ENCODE data around the gene C6orf15.

The C6orf15 gene

DNA sequence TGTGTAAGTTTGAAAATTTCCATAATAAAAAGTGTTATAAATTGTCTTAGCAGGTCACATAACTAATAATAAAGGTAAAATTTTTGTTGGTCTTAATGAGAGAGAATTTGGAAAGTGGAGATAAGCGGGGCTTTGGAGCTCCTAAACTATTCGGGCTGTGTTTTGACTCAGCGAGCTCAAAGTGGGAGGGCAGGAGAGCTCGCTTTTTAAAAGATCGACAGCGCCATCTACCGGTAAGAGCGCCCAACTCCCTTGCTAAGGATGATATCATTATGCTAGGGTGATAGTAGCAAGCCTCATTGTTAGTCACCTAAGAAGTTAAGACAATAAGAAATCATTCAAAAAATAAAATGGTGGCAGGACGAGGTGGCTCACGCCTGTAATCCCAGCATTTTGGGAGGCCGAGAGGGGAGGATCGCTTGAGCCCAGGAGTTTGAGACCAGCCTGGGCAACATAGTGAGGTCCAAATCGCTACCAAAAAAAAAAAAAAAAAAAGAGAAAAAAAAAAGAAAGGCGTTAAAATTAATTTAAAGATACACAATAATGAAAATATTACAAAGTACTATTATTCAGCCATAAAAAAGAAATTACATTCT, 24.8 kb downstream of the C6orf15 start:
- no peak overlapping the region for H3K4me3 ChIP-seq (ENCODE audit: low read length)
- DNase-seq (ENCODE audit: low read depth, low spot score) = no peak

GRCh38 chr6:31086788-31087440, 25.5 kb downstream of the C6orf15 start:
- Histone ChIP-seq H3K27me3 (ENCODE audit: control insufficient read depth, insufficient read depth, low read length) (no peaks in the 10 kb centered on the region), H3K4me3 (ENCODE audit: low read length) (no peak overlapping the region), H3K36me3 (ENCODE audit: control insufficient read depth, insufficient read depth, low read length) (no peaks in the 10 kb centered on the region), H3K9me3 (ENCODE audit: control insufficient read depth, insufficient read depth, low read length) (no peaks in the 10 kb centered on the region), H3K27ac (ENCODE audit: low read length) (no peak overlapping the region), H3K4me1 (ENCODE audit: control insufficient read depth, insufficient read depth, low read length) (no peaks in the 10 kb centered on the region)
- no peak for DNase-seq (ENCODE audit: low read depth, low spot score)
- WGBS (ENCODE audit: insufficient coverage, insufficient read length) = no CpG with 5 or more reads among the region's 7 CpGs

More for the DNA sequence above, 24.8 kb downstream of the C6orf15 start:
- Histone ChIP-seq H3K36me3 (ENCODE audit: control insufficient read depth, insufficient read depth, low read length) (no peaks in the 10 kb centered on the region), H3K4me1 (ENCODE audit: control insufficient read depth, insufficient read depth, low read length) (no peaks in the 10 kb centered on the region), H3K27me3 (ENCODE audit: control insufficient read depth, insufficient read depth, low read length) (no peaks in the 10 kb centered on the region), H3K27ac (ENCODE audit: low read length) (no peak overlapping the region), H3K9me3 (ENCODE audit: control insufficient read depth, insufficient read depth, low read length) (no peaks in the 10 kb centered on the region)
- no CpG with 5 or more reads among the region's 14 CpGs for WGBS (ENCODE audit: insufficient coverage, insufficient read length)

DNA sequence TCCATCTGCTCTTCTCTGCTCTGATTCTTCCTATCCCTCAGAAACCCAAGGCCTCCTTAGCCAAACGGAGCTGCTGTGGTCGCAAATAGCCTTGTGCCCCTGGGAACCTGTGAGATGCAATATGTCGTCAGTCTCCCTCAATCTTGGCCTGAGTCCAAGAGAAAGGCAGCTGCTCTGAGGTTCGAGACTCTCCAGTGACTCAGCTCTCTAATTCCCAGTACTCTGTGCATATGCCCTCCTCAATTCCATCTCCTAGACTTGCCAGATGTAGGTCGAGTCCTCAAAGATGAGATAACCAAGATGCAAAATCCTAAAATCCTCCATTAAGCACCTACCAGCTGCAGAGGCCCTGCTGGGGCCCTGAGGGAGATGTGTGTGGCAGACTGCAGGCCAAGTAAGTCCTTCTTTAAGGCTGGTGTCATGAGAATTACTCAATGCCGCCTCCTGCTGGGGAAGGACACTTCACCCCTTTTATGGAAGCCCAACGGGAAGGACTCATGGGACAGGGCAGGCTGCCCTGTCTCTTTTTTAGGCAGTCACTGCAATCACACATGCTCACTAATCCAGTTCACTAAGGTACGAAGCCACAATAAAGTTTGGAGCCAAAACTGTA, 28.5 kb downstream of the C6orf15 start:
- no peak overlapping the region for H3K4me3 ChIP-seq (ENCODE audit: low read length)
- no peak overlapping the region for H3K27ac ChIP-seq (ENCODE audit: low read length)
- no peaks in the 10 kb centered on the region for H3K9me3 ChIP-seq (ENCODE audit: control insufficient read depth, insufficient read depth, low read length)
- peak; percentile 60 for DNase-seq (ENCODE audit: low read depth, low spot score)
- H3K27me3 ChIP-seq (ENCODE audit: control insufficient read depth, insufficient read depth, low read length) = no peaks in the 10 kb centered on the region
- H3K36me3 ChIP-seq (ENCODE audit: control insufficient read depth, insufficient read depth, low read length) = no peaks in the 10 kb centered on the region
- no CpG with 5 or more reads among the region's 8 CpGs for WGBS (ENCODE audit: insufficient coverage, insufficient read length)
- H3K4me1 ChIP-seq (ENCODE audit: control insufficient read depth, insufficient read depth, low read length) = peaks cover 2% of the 10 kb centered on the region; the same call in 1 of the 2 replicates

- H3K9me3 ChIP-seq (ENCODE audit: control insufficient read depth, insufficient read depth, low read length) = no peaks in the 10 kb centered on the region
- no peak for DNase-seq (ENCODE audit: low read depth, low spot score)
- peaks cover 2% of the 10 kb centered on the region; the same call in 1 of the 2 replicates for H3K4me1 ChIP-seq (ENCODE audit: control insufficient read depth, insufficient read depth, low read length)
- H3K27me3 ChIP-seq (ENCODE audit: control insufficient read depth, insufficient read depth, low read length) = no peaks in the 10 kb centered on the region
- H3K36me3 ChIP-seq (ENCODE audit: control insufficient read depth, insufficient read depth, low read length) = no peaks in the 10 kb centered on the region
- no peak overlapping the region for H3K27ac ChIP-seq (ENCODE audit: low read length)
- no CpG with 5 or more reads among the region's 6 CpGs for WGBS (ENCODE audit: insufficient coverage, insufficient read length)
- H3K4me3 ChIP-seq (ENCODE audit: low read length) = no peak overlapping the region
These were observed 30.5 kb downstream of the C6orf15 start for GRCh38 chr6:31081872-31082271.

GRCh38 chr6:31079656-31080261, 32.6 kb downstream of the C6orf15 start:
- Histone ChIP-seq H3K4me1 (ENCODE audit: control insufficient read depth, insufficient read depth, low read length) (peaks cover 2% of the 10 kb centered on the region), H3K27me3 (ENCODE audit: control insufficient read depth, insufficient read depth, low read length) (no peaks in the 10 kb centered on the region), H3K27ac (ENCODE audit: low read length) (no peak overlapping the region), H3K9me3 (ENCODE audit: control insufficient read depth, insufficient read depth, low read length) (no peaks in the 10 kb centered on the region), H3K4me3 (ENCODE audit: low read length) (no peak overlapping the region), H3K36me3 (ENCODE audit: control insufficient read depth, insufficient read depth, low read length) (no peaks in the 10 kb centered on the region)
- peak; percentile 63 for DNase-seq (ENCODE audit: low read depth, low spot score)
- no CpG with 5 or more reads among the region's 22 CpGs for WGBS (ENCODE audit: insufficient coverage, insufficient read length)

- no CpG with 5 or more reads among the region's 4 CpGs for WGBS (ENCODE audit: insufficient coverage, insufficient read length)
- peaks cover 2% of the 10 kb centered on the region for H3K4me1 ChIP-seq (ENCODE audit: control insufficient read depth, insufficient read depth, low read length)
- DNase-seq (ENCODE audit: low read depth, low spot score) = no peak
- no peaks in the 10 kb centered on the region for H3K36me3 ChIP-seq (ENCODE audit: control insufficient read depth, insufficient read depth, low read length)
- H3K9me3 ChIP-seq (ENCODE audit: control insufficient read depth, insufficient read depth, low read length) = no peaks in the 10 kb centered on the region
- H3K27me3 ChIP-seq (ENCODE audit: control insufficient read depth, insufficient read depth, low read length) = no peaks in the 10 kb centered on the region
- H3K27ac ChIP-seq (ENCODE audit: low read length) = no peak overlapping the region
- H3K4me3 ChIP-seq (ENCODE audit: low read length) = no peak overlapping the region
These were observed 35.8 kb downstream of the C6orf15 start for GRCh38 chr6:31076611-31077010.

DNA sequence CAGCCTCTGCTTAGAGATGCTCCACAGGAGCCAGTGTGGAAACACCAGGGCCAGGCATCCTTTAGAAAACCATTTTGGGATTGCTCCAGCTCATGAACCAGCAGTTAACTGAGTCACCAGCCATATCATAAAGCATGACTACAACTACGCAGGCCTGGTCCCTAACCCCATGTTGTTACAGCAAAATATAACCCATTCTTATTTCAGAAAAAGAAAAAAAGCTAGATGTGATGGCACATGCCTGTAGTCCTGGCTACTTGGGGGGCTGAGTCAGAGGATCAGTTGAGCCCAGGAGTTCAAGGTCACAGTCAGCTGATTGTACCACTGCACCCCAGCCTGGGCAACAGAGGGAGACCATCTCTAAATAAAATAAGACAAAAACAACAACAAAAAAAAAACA, 36.8 kb downstream of the C6orf15 start:
- WGBS (ENCODE audit: insufficient coverage, insufficient read length) = no CpG with 5 or more reads among the region's 1 CpG
- H3K9me3 ChIP-seq (ENCODE audit: control insufficient read depth, insufficient read depth, low read length) = no peaks in the 10 kb centered on the region
- DNase-seq (ENCODE audit: low read depth, low spot score) = no peak
- no peaks in the 10 kb centered on the region for H3K36me3 ChIP-seq (ENCODE audit: control insufficient read depth, insufficient read depth, low read length)
- no peaks in the 10 kb centered on the region for H3K27me3 ChIP-seq (ENCODE audit: control insufficient read depth, insufficient read depth, low read length)
- H3K4me1 ChIP-seq (ENCODE audit: control insufficient read depth, insufficient read depth, low read length) = peaks cover 2% of the 10 kb centered on the region
- no peak overlapping the region for H3K4me3 ChIP-seq (ENCODE audit: low read length)
- no peak overlapping the region for H3K27ac ChIP-seq (ENCODE audit: low read length)

DNA sequence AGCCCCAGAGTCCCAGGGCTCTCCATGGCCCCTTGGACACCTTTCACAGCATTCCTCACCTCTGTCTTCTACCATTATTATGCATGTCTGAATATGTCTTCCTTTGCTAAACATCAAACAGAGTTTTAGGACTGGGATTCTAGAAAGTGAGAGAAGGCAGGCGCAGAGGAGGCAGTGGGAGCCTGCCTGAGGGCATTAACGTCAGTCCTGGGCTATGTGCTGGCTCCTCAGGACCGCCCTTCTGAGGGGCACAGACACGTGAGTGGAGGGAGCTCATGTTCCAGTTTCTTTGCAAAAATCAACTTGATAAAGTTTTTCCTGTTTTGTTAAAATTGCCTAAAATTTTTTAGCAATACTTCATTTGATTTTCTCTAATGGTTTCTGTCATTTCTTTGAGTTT, 38.0 kb downstream of the C6orf15 start:
- H3K9me3 ChIP-seq (ENCODE audit: control insufficient read depth, insufficient read depth, low read length) = no peaks in the 10 kb centered on the region
- H3K36me3 ChIP-seq (ENCODE audit: control insufficient read depth, insufficient read depth, low read length) = no peaks in the 10 kb centered on the region
- no peak for DNase-seq (ENCODE audit: low read depth, low spot score)
- no peak overlapping the region for H3K4me3 ChIP-seq (ENCODE audit: low read length)
- H3K27ac ChIP-seq (ENCODE audit: low read length) = no peak overlapping the region
- H3K4me1 ChIP-seq (ENCODE audit: control insufficient read depth, insufficient read depth, low read length) = no peaks in the 10 kb centered on the region; the same call in none of the 2 replicates
- WGBS (ENCODE audit: insufficient coverage, insufficient read length) = no CpG with 5 or more reads among the region's 4 CpGs
- H3K27me3 ChIP-seq (ENCODE audit: control insufficient read depth, insufficient read depth, low read length) = no peaks in the 10 kb centered on the region

GRCh38 chr6:31070711-31071197, 41.6 kb downstream of the C6orf15 start:
- no peak overlapping the region for H3K27ac ChIP-seq (ENCODE audit: low read length)
- H3K36me3 ChIP-seq (ENCODE audit: control insufficient read depth, insufficient read depth, low read length) = no peaks in the 10 kb centered on the region
- H3K9me3 ChIP-seq (ENCODE audit: control insufficient read depth, insufficient read depth, low read length) = no peaks in the 10 kb centered on the region
- no peak overlapping the region for H3K4me3 ChIP-seq (ENCODE audit: low read length)
- no peaks in the 10 kb centered on the region; the same call in 1 of the 2 replicates for H3K4me1 ChIP-seq (ENCODE audit: control insufficient read depth, insufficient read depth, low read length)
- no CpG with 5 or more reads among the region's 6 CpGs for WGBS (ENCODE audit: insufficient coverage, insufficient read length)
- no peaks in the 10 kb centered on the region for H3K27me3 ChIP-seq (ENCODE audit: control insufficient read depth, insufficient read depth, low read length)
- DNase-seq (ENCODE audit: low read depth, low spot score) = peak; percentile 67

DNA sequence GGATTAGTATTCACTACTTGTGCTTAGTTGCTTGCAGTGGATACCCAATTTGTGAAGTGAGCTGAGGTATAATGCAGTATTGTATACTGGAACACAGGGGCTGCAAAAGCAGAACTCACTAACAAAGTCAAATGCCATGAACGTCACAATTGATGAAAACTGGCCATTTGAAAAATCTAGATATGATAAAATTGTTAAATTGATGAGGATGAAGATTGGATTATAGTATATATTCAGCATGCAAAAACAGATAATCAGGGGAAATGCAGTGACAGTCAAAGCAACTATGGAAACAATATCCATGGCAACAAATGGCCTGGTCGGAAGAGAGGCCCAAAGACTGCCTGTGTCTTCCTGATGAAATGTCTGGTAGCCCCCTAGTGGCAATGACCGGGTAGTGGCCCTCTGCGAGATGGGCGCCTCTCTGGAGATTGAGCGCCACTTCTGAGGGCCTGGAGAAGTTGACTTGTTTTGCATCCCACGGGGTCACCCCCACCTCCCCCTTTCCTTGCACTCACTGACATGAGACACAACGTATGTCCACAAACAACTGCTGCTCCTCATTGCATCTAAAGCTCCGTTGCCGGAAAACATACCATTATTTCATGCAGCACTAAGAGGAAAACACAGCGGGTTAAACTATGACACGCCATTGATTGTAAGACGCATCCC, 43.6 kb downstream of the C6orf15 start:
- Histone ChIP-seq H3K27me3 (ENCODE audit: control insufficient read depth, insufficient read depth, low read length) (peaks cover 2% of the 10 kb centered on the region; the same call in 1 of the 2 replicates), H3K27ac (ENCODE audit: low read length) (no peak overlapping the region), H3K4me1 (ENCODE audit: control insufficient read depth, insufficient read depth, low read length) (no peaks in the 10 kb centered on the region), H3K9me3 (ENCODE audit: control insufficient read depth, insufficient read depth, low read length) (no peaks in the 10 kb centered on the region), H3K36me3 (ENCODE audit: control insufficient read depth, insufficient read depth, low read length) (no peaks in the 10 kb centered on the region), H3K4me3 (ENCODE audit: low read length) (no peak overlapping the region)
- no CpG with 5 or more reads among the region's 13 CpGs for WGBS (ENCODE audit: insufficient coverage, insufficient read length)
- peak; percentile 52 for DNase-seq (ENCODE audit: low read depth, low spot score)
